H9 (cell line): Measurements from ENCODE around the gene C1orf198. TPM values are rescaled to one million over a fixed set of nuclear protein-coding genes. Genes with fewer than 3 reads are reported as not detected.

ENCODE experiments used
- DNase-seq: peaks from one replicate; pipeline ENCODE4 v3.0.0-alpha.2; 2017
- H2AFZ ChIP-seq: one replicate; pipeline ENCODE4 v1.6.1; 2013; ENCODE audit warnings: mild to moderate bottlenecking, low read length, control low read depth, moderate library complexity
- H2AK5ac ChIP-seq: 2 replicates; pipeline ENCODE4 v1.6.1; 2013; ENCODE audit warnings: low read length, control low read depth, mixed read lengths; ENCODE audit not compliant: insufficient read length
- H2BK120ac ChIP-seq: one replicate; pipeline ENCODE4 v1.6.1; 2013; ENCODE audit warnings: low read depth, mild to moderate bottlenecking, low read length, control low read depth, inconsistent platforms; ENCODE audit not compliant: poor library complexity, severe bottlenecking
- H2BK12ac ChIP-seq: 2 replicates; pipeline ENCODE4 v1.6.1; 2013; ENCODE audit warnings: low read length, control low read depth, mixed read lengths, low read depth; ENCODE audit not compliant: insufficient read length
- H2BK15ac ChIP-seq: 2 replicates; pipeline ENCODE4 v1.6.1; 2013; ENCODE audit warnings: low read depth, low read length, control low read depth
- H2BK20ac ChIP-seq: one replicate; pipeline ENCODE4 v1.6.1; 2013; ENCODE audit warnings: low read depth, mild to moderate bottlenecking, low read length, control low read depth, inconsistent platforms; ENCODE audit not compliant: poor library complexity, severe bottlenecking
- H2BK5ac ChIP-seq: 2 replicates; pipeline ENCODE4 v1.6.1; 2013; ENCODE audit warnings: low read length, control low read depth, mixed read lengths; ENCODE audit not compliant: insufficient read length
- H3K14ac ChIP-seq: 2 replicates; pipeline ENCODE4 v1.6.1; 2013; ENCODE audit warnings: low read length, control low read depth; ENCODE audit not compliant: insufficient read depth
- H3K18ac ChIP-seq: 2 replicates; pipeline ENCODE4 v1.6.1; 2013; ENCODE audit warnings: low read depth, mild to moderate bottlenecking, mixed read lengths, low read length, control low read depth; ENCODE audit not compliant: insufficient read length
- H3K23ac ChIP-seq: 2 replicates; pipeline ENCODE4 v1.6.1; 2013; ENCODE audit warnings: low read length, control low read depth, mixed read lengths, low read depth; ENCODE audit not compliant: insufficient read length
- H3K23me2 ChIP-seq: 2 replicates; pipeline ENCODE4 v1.6.1; 2013; ENCODE audit warnings: low read depth, mild to moderate bottlenecking, mixed read lengths, low read length, control low read depth; ENCODE audit not compliant: insufficient read length, poor library complexity, severe bottlenecking
- H3K27ac ChIP-seq: 2 replicates; pipeline ENCODE4 v1.5.1; 2013; ENCODE audit warnings: low read length, control low read depth, mixed read lengths, low read depth; ENCODE audit not compliant: insufficient read length
- H3K27me3 ChIP-seq: 2 replicates; pipeline ENCODE4 v1.6.1; 2013; ENCODE audit warnings: low read length, control low read depth, inconsistent platforms; ENCODE audit not compliant: insufficient read depth
- H3K4ac ChIP-seq: 2 replicates; pipeline ENCODE4 v1.6.1; 2013; ENCODE audit warnings: low read depth, mild to moderate bottlenecking, control low read depth, inconsistent platforms, low read length, moderate library complexity
- H3K4me1 ChIP-seq: 2 replicates; pipeline ENCODE4 v1.6.1; 2013; ENCODE audit warnings: low read length, control low read depth, inconsistent platforms; ENCODE audit not compliant: insufficient read depth
- H3K4me2 ChIP-seq: 2 replicates; pipeline ENCODE4 v1.6.1; 2013; ENCODE audit warnings: low read length, control low read depth, mixed read lengths; ENCODE audit not compliant: insufficient read length, insufficient read depth
- H3K56ac ChIP-seq: 2 replicates; pipeline ENCODE4 v1.6.1; 2013; ENCODE audit warnings: low read depth, mild to moderate bottlenecking, mixed read lengths, low read length, control low read depth; ENCODE audit not compliant: insufficient read length
- H3K79me1 ChIP-seq: 2 replicates; pipeline ENCODE4 v1.6.1; 2013; ENCODE audit warnings: low read depth, mild to moderate bottlenecking, moderate library complexity, low read length, control low read depth, inconsistent platforms; ENCODE audit not compliant: insufficient read depth, poor library complexity, severe bottlenecking
- H3K79me2 ChIP-seq: 2 replicates; pipeline ENCODE4 v1.6.1; 2013; ENCODE audit warnings: low read length, control low read depth, inconsistent platforms; ENCODE audit not compliant: insufficient read depth
- H3K9ac ChIP-seq: 2 replicates; pipeline ENCODE4 v1.6.1; 2013; ENCODE audit warnings: low read length, control low read depth, mixed read lengths; ENCODE audit not compliant: insufficient read length; ENCODE audit errors: extremely low read depth
- H3K9me3 ChIP-seq: one replicate; pipeline ENCODE4 v1.6.1; 2013; ENCODE audit warnings: low read depth, low read length, inconsistent platforms; ENCODE audit not compliant: control insufficient read depth
- H3T11ph ChIP-seq: one replicate; pipeline ENCODE4 v1.6.1; 2013; ENCODE audit warnings: mild to moderate bottlenecking, low read length, control low read depth, inconsistent platforms
- H4K20me1 ChIP-seq: one replicate; pipeline ENCODE4 v1.6.1; 2013; ENCODE audit not compliant: control insufficient read depth, insufficient read length, insufficient read depth
- H4K5ac ChIP-seq: 2 replicates; pipeline ENCODE4 v1.6.1; 2013; ENCODE audit warnings: low read depth, mild to moderate bottlenecking, mixed read lengths, low read length, control low read depth; ENCODE audit not compliant: insufficient read length
- H4K8ac ChIP-seq: replicated peaks from 2 replicates; pipeline ENCODE4 v1.6.1; 2013; ENCODE audit warnings: low read length, control low read depth, mixed read lengths, low read depth; ENCODE audit not compliant: insufficient read length
- H4K91ac ChIP-seq: 2 replicates; pipeline ENCODE4 v1.6.1; 2013; ENCODE audit warnings: low read depth, mild to moderate bottlenecking, moderate library complexity, mixed read lengths, low read length, control low read depth; ENCODE audit not compliant: insufficient read length
- H3K27ac Mint-ChIP-seq, 3 experiments: 2 replicates in 2 of 3; 3 replicates in 1 of 3; pipeline ENCODE4 v1.8.0; 2020 to 2021; ENCODE audit warnings: mixed read lengths in 3 of 3, mild to moderate bottlenecking in 1 of 3, moderate library complexity in 1 of 3
- H3K27me3 Mint-ChIP-seq: 2 replicates; pipeline ENCODE4 v1.8.0; 2021; ENCODE audit warnings: low read depth, mild to moderate bottlenecking, moderate library complexity, mixed read lengths
- H3K36me3 Mint-ChIP-seq, 3 experiments: 2 replicates in 2 of 3; 3 replicates in 1 of 3; pipeline ENCODE4 v1.8.0; 2020 to 2021; ENCODE audit warnings: low read depth in 3 of 3, mixed read lengths in 3 of 3; ENCODE audit not compliant: insufficient read depth in 1 of 3
- H3K4me1 Mint-ChIP-seq, 2 experiments: 2 replicates each; pipeline ENCODE4 v1.8.0; 2020; ENCODE audit warnings: mixed read lengths in 2 of 2
- H3K4me3 Mint-ChIP-seq, 2 experiments: 2 replicates in 1 of 2; 3 replicates in 1 of 2; pipeline ENCODE4 v1.8.0; 2020 to 2021; ENCODE audit warnings: mild to moderate bottlenecking in 2 of 2, mixed read lengths in 2 of 2, moderate library complexity in 1 of 2
- H3K9me3 Mint-ChIP-seq, 2 experiments: 2 replicates in 1 of 2; 3 replicates in 1 of 2; pipeline ENCODE4 v1.8.0; 2020; ENCODE audit warnings: mild to moderate bottlenecking in 2 of 2, mixed read lengths in 2 of 2, moderate library complexity in 1 of 2
- CTCF ChIP-seq: fragments of 200-600 bp; sonication (generic); conservative IDR thresholded peaks from 3 replicates; pipeline ENCODE4 v1.8.0; 2021; ENCODE audit warnings: antibody characterized with exemption, mild to moderate bottlenecking
- total RNA-seq: library from RNA; stranded (reverse); gene quantifications from 2 replicates; pipeline ENCODE4 v1.2.1, GENCODE V29; 2021

C1orf198 gene
- total RNA-seq, 1 experiment from 2014 or later: 28.9 TPM

GRCh38 chr1:230915078-230915477 lies 46.8 kb upstream of the C1orf198 start:
- no peaks in the 10 kb centered on the region for H4K20me1 ChIP-seq
- H3K79me2 ChIP-seq: no peaks in the 10 kb centered on the region
- no peaks in the 10 kb centered on the region for H3K27me3 Mint-ChIP-seq
- no peak overlapping the region for H3K4me2 ChIP-seq
- no peaks in the 10 kb centered on the region for H3K9me3 ChIP-seq
- peaks cover 0 to 6% (median 0%) of the 10 kb centered on the region in 3 experiments; a peak in 3 of 7 replicates for H3K36me3 Mint-ChIP-seq
- H2BK5ac ChIP-seq: no peak overlapping the region
- H2BK20ac ChIP-seq: no peak overlapping the region
- H3K14ac ChIP-seq: no peak overlapping the region
- H3K4ac ChIP-seq: no peak overlapping the region
- H3K23ac ChIP-seq: no peak overlapping the region
- no peak overlapping the region for H2BK12ac ChIP-seq
- H2AFZ ChIP-seq: no peak overlapping the region
- H3K27ac Mint-ChIP-seq: peak overlapping the region in 1 of 3 experiments; percentile 41; a peak in 1 of 7 replicates
- no peak overlapping the region for H4K8ac ChIP-seq
- H2AK5ac ChIP-seq: no peak overlapping the region
- H3T11ph ChIP-seq: no peak overlapping the region
- H3K18ac ChIP-seq: no peak overlapping the region
- H3K27me3 ChIP-seq: no peaks in the 10 kb centered on the region
- H3K9ac ChIP-seq: no peak overlapping the region
- no peak overlapping the region for H4K5ac ChIP-seq
- H4K91ac ChIP-seq: no peak overlapping the region
- no peak for TF ChIP-seq CTCF
- no peaks in the 10 kb centered on the region for H3K9me3 Mint-ChIP-seq
- no peaks in the 10 kb centered on the region for H3K23me2 ChIP-seq
- no peak overlapping the region for H2BK120ac ChIP-seq
- H3K4me1 Mint-ChIP-seq: no peaks in the 10 kb centered on the region
- H3K4me1 ChIP-seq: no peaks in the 10 kb centered on the region
- no peaks in the 10 kb centered on the region for H3K79me1 ChIP-seq
- no peak overlapping the region; a peak in 1 of 5 replicates for H3K4me3 Mint-ChIP-seq
- H3K56ac ChIP-seq: no peak overlapping the region
- H2BK15ac ChIP-seq: no peak overlapping the region
- H3K27ac ChIP-seq: no peak overlapping the region
- no peak for DNase-seq
